B cell (primary cell): ENCODE measurements around the gene CYRIA. TPM values are rescaled to one million over a fixed set of nuclear protein-coding genes. Genes with fewer than 3 reads are reported as not detected.

Source experiments
- ATAC-seq: fragments of 200-7000 bp; cut with Tn5 transposase; one replicate; pipeline ENCODE4 v1.10.0; 2021; ENCODE audit warnings: low read depth, mild to moderate bottlenecking, moderate number of reproducible peaks, moderate library complexity
- CTCF ChIA-PET: fragments of 350-600 bp; sonication (Branson Sonifier 250); formaldehyde crosslinking; loops from one replicate; lab custom pipeline; 2021; ENCODE audit warnings: antibody characterized with exemption, inconsistent platforms; lab: Charles Lee
- POLR2A ChIA-PET: fragments of 350-600 bp; sonication (Branson Sonifier 250); formaldehyde crosslinking; loops from one replicate; lab custom pipeline; 2021; ENCODE audit warnings: antibody characterized with exemption; lab: Charles Lee
- DNase-seq: peaks from one replicate; pipeline ENCODE4 v3.0.0; 2013
- H2AFZ ChIP-seq: 2 replicates; pipeline ENCODE4 v1.6.1; 2012; ENCODE audit warnings: mild to moderate bottlenecking, low read depth, low read length; ENCODE audit not compliant: insufficient read depth, poor library complexity, severe bottlenecking
- H3K27ac ChIP-seq, 2 donors: 1 replicate in 1 of 2; 2 replicates in 1 of 2; pipeline ENCODE4 v1.5.1; 2012 to 2013; ENCODE audit warnings: low read length in 2 of 2, mild to moderate bottlenecking in 2 of 2, moderate library complexity in 1 of 2
- H3K27me3 ChIP-seq, 4 experiments: fragments of 200-600 bp in 1 of 4; sonication (generic) in 1 of 4; replicated peaks in 1 of 4; 1 replicate in 2 of 4; 2 replicates in 2 of 4; pipeline versions ENCODE4 v1.6.1 to v1.7.0; 2013 to 2016; ENCODE audit warnings: low read length in 3 of 4, mild to moderate bottlenecking in 2 of 4, mixed read lengths in 1 of 4, moderate library complexity in 1 of 4; ENCODE audit not compliant: insufficient read depth in 4 of 4, control insufficient read depth in 3 of 4; ENCODE audit errors: control extremely low read depth in 1 of 4
- H3K36me3 ChIP-seq, 2 experiments: replicated peaks in 1 of 2; 1 replicate in 1 of 2; 2 replicates in 1 of 2; pipeline versions ENCODE4 v1.6.1 to v1.7.1; 2013; ENCODE audit warnings: low read length in 1 of 2; ENCODE audit not compliant: insufficient read depth in 2 of 2, control insufficient read depth in 1 of 2; ENCODE audit errors: control extremely low read depth in 1 of 2, extremely low read depth in 1 of 2
- H3K4me1 ChIP-seq, 2 donors: fragments of 200-600 bp in 1 of 2; sonication (generic) in 1 of 2; 1 replicate in 1 of 2; 2 replicates in 1 of 2; pipeline versions ENCODE4 v1.5.1 to v1.6.1; 2013 to 2017; ENCODE audit warnings: low read length in 2 of 2; ENCODE audit not compliant: control insufficient read depth in 2 of 2, insufficient read depth in 2 of 2
- H3K4me2 ChIP-seq: replicated peaks from 2 replicates; pipeline ENCODE3; 2012; ENCODE audit warnings: mild to moderate bottlenecking, low read depth, low read length; ENCODE audit not compliant: poor library complexity, severe bottlenecking
- H3K4me3 ChIP-seq, 5 experiments: fragments of 200-600 bp in 1 of 5; sonication (generic) in 1 of 5; 1 replicate in 3 of 5; 2 replicates in 2 of 5; pipeline versions ENCODE4 v1.5.1 to v1.7.0; 2011 to 2016; ENCODE audit warnings: low read length in 4 of 5, mild to moderate bottlenecking in 4 of 5, low read depth in 2 of 5, control low read depth in 1 of 5, moderate library complexity in 1 of 5; ENCODE audit not compliant: insufficient read depth in 1 of 5; ENCODE audit errors: control extremely low read depth in 1 of 5, extremely low read depth in 1 of 5
- H3K79me2 ChIP-seq: fragments of 200-600 bp; sonication (generic); one replicate; pipeline ENCODE4 v1.6.0; 2016; ENCODE audit warnings: low read length; ENCODE audit not compliant: control insufficient read depth, insufficient read depth
- H3K9ac ChIP-seq: fragments of 200-600 bp; sonication (generic); 2 replicates; pipeline ENCODE4 v1.6.1; 2017; ENCODE audit warnings: mild to moderate bottlenecking, low read length, moderate library complexity
- H3K9me3 ChIP-seq, 3 donors: one replicate each; pipeline versions ENCODE4 v1.6.1 to v1.7.1; 2013; ENCODE audit warnings: low read length in 2 of 3; ENCODE audit not compliant: control insufficient read depth in 2 of 3, insufficient read depth in 1 of 3; ENCODE audit errors: control extremely low read depth in 1 of 3
- H4K20me1 ChIP-seq: 2 replicates; pipeline ENCODE4 v1.6.0; 2012; ENCODE audit warnings: mild to moderate bottlenecking, low read length; ENCODE audit not compliant: insufficient read depth, control insufficient read depth, poor library complexity, severe bottlenecking
- H3K27ac Mint-ChIP-seq: one replicate; pipeline ENCODE4 v1.8.0; 2021; ENCODE audit warnings: mixed read lengths
- H3K27me3 Mint-ChIP-seq: one replicate; pipeline ENCODE4 v1.8.0; 2021; ENCODE audit warnings: mixed read lengths
- H3K4me1 Mint-ChIP-seq: one replicate; pipeline ENCODE4 v1.8.0; 2021; ENCODE audit warnings: mixed read lengths
- H3K4me3 Mint-ChIP-seq: one replicate; pipeline ENCODE4 v1.8.0; 2021; ENCODE audit warnings: mixed read lengths
- H3K9me3 Mint-ChIP-seq: one replicate; pipeline ENCODE4 v1.8.0; 2022; ENCODE audit warnings: mixed read lengths; ENCODE audit not compliant: insufficient read depth
- EZH2 ChIP-seq: IDR thresholded peaks from 2 replicates; pipeline ENCODE4 v1.6.1; 2012; ENCODE audit warnings: borderline replicate concordance, low read depth, mild to moderate bottlenecking, moderate library complexity, low read length; ENCODE audit not compliant: insufficient read depth, poor library complexity, severe bottlenecking
- WGBS: methylation state at CpG from one replicate; pipeline ENCODE4 v1.1.5; 2013; ENCODE audit warnings: missing lambda C conversion rate; ENCODE audit not compliant: insufficient coverage; 5-methylcytosine and 5-hydroxymethylcytosine counted together
- intact Hi-C: fragments of 100-400 bp; cut with micrococcal nuclease; formaldehyde crosslinking; loops from one replicate; pipeline ENCODE4 v1.10.0; 2022
- polyA plus RNA-seq: library from polyadenylated mRNA; depleted of rRNA; stranded (reverse); fragments of >200 nt; gene quantifications from 2 replicates; pipeline ENCODE4 v1.2.3, GENCODE V29; 2012
- total RNA-seq, 2 donors: library from RNA; stranded (reverse); fragments of 120-200 nt in 1 of 2; gene quantifications; 1 replicate in 1 of 2; 2 replicates in 1 of 2; pipeline versions ENCODE4 v1.2.3 to v1.2.4, GENCODE V29; 2013 to 2022
- TF ChIP-seq, protein P1 (sequence below): fragments of 200-600 bp; IDR thresholded peaks from one replicate; pipeline ENCODE4 v1.8.0; 2022; ENCODE audit warnings: antibody characterized with exemption, mild to moderate bottlenecking

CYRIA gene
- total and polyA plus RNA-seq, 2 donors (not counting 1 experiment from before 2014, with no cell fraction given), result 16.8 to 58.8 TPM

DNA sequence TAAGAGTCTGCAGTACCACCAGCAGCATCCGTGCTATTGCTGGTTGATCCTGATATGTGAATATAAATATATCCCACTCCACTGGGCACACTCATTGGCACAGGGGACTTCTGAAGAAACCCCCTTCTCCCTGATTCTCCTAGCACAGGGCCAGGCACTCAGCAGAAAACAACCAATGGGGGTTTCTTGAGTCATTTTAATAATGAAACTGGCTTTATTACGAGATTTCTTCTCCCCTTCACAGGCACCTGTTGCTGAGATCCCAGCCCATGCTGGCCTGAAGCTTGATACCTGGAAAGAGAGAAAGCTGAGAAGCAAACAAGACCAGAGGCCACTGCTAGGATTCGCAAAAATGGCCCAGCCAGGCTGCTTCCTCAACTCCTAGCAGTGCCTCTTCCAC lies 17.9 kb upstream of the CYRIA start:
- Histone ChIP-seq H3K9ac (no peak overlapping the region), H3K79me2 (no peaks in the 10 kb centered on the region), H3K9me3 (peaks cover 0 to under 1% (median 0%) of the 10 kb centered on the region in 3 donors), H3K4me1 (peaks cover 10 to 11% of the 10 kb centered on the region in 2 donors), H3K36me3 (no peaks in the 10 kb centered on the region), H3K4me3 (no peak overlapping the region), H3K27ac (no peak overlapping the region), H3K27me3 (no peaks in the 10 kb centered on the region), H2AFZ (no peak overlapping the region), H4K20me1 (no peaks in the 10 kb centered on the region), H3K4me2 (no peak overlapping the region)
- WGBS, result 100% methylated on average over 1 of the region's 3 CpGs
- CTCF ChIA-PET, result no interaction called here
- peaks cover 31% of the 10 kb centered on the region for H3K4me1 Mint-ChIP-seq
- no peak for ATAC-seq
- no peak overlapping the region for H3K4me3 Mint-ChIP-seq
- POLR2A ChIA-PET, result no interaction called here
- intact Hi-C loops, result no loop called here
- H3K27me3 Mint-ChIP-seq, result no peaks in the 10 kb centered on the region
- H3K27ac Mint-ChIP-seq, result no peak overlapping the region
- H3K9me3 Mint-ChIP-seq, result no peaks in the 10 kb centered on the region
- TF ChIP-seq, protein P1, sequence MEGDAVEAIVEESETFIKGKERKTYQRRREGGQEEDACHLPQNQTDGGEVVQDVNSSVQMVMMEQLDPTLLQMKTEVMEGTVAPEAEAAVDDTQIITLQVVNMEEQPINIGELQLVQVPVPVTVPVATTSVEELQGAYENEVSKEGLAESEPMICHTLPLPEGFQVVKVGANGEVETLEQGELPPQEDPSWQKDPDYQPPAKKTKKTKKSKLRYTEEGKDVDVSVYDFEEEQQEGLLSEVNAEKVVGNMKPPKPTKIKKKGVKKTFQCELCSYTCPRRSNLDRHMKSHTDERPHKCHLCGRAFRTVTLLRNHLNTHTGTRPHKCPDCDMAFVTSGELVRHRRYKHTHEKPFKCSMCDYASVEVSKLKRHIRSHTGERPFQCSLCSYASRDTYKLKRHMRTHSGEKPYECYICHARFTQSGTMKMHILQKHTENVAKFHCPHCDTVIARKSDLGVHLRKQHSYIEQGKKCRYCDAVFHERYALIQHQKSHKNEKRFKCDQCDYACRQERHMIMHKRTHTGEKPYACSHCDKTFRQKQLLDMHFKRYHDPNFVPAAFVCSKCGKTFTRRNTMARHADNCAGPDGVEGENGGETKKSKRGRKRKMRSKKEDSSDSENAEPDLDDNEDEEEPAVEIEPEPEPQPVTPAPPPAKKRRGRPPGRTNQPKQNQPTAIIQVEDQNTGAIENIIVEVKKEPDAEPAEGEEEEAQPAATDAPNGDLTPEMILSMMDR, result no peak
- TF ChIP-seq EZH2, result no peak
- no peak for DNase-seq

DNA sequence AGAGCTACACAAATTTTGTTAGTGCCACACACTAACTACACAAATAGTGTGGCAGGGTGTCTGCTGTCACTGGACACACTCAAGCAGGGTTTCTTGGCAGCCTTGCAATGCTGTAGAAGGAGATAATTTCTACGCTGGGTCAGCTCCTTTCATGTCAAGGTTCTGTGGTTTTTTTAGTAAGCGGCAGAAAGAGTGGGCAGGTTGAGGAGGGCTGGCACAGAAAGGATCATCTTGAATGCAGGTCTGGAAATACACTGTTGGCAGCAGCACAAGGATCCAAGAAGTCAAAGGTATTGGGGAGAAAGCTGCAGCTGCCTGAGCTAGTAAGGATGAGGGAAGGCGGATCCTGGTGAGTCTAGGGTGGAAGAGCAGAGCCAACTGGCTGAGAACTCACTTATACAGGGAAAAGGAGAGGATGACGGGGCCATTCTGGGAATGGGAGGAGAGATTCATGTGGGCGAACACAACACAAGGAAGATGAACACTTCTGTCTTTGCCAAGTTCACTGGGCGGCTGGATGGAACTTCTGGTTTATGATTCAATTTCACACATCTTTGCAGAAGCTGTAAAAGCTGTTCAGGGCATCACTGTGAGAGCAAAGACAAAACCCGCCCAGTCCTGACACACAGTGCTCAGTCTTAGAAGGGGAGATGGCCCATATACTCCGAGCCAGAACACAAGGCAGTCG lies 16.9 kb upstream of the CYRIA start:
- intact Hi-C loops, result no loop called here
- Histone ChIP-seq H3K79me2 (no peaks in the 10 kb centered on the region), H3K36me3 (no peaks in the 10 kb centered on the region), H2AFZ (no peak overlapping the region), H4K20me1 (no peaks in the 10 kb centered on the region), H3K4me1 (peaks cover 0 to 1% of the 10 kb centered on the region in 2 donors), H3K4me2 (no peak overlapping the region), H3K9me3 (peaks cover 0 to 11% (median 0%) of the 10 kb centered on the region in 3 donors), H3K9ac (no peak overlapping the region), H3K27me3 (no peaks in the 10 kb centered on the region), H3K4me3 (no peak overlapping the region), H3K27ac (no peak overlapping the region)
- no peaks in the 10 kb centered on the region for H3K27me3 Mint-ChIP-seq
- ChIA-PET CTCF (interaction anchor here (0.6 to 1.3 kb wide), 2 partner anchors 25 to 77 kb away, joined by 4 to 5 read pairs; no protein-coding TSS in a partner anchor), POLR2A (no interaction called here)
- ATAC-seq (no peak), DNase-seq (no peak)
- no peak overlapping the region for H3K27ac Mint-ChIP-seq
- H3K4me3 Mint-ChIP-seq, result no peak overlapping the region
- WGBS, result 98% methylated on average over 9 of the region's 9 CpGs
- H3K4me1 Mint-ChIP-seq, result peaks cover 21% of the 10 kb centered on the region
- H3K9me3 Mint-ChIP-seq, result no peaks in the 10 kb centered on the region
- TF ChIP-seq EZH2, result no peak
- TF ChIP-seq, protein P1, result no peak
